PC-3 (cell line): Measurements from ENCODE around the gene SLC25A25. TPM values are rescaled to one million over a fixed set of nuclear protein-coding genes. Genes with fewer than 3 reads are reported as not detected.

Experiments
- ATAC-seq: fragments of 200-7000 bp; cut with Tn5 transposase; 2 replicates; pipeline ENCODE4 v1.9.1; 2020; ENCODE audit warnings: mild to moderate bottlenecking, moderate library complexity
- BruUV-seq: library from RNA; stranded (reverse); fragments of 400-500 nt; replicated peaks from 2 replicates; lab custom pipeline; 2021; lab: Mats Ljungman, UMichigan
- CTCF ChIA-PET: fragments of 300-600 bp; sonication (Branson Sonifier 250); formaldehyde crosslinking; loops from one replicate; lab custom pipeline; 2022; ENCODE audit warnings: antibody characterized with exemption; lab: Charles Lee
- POLR2A ChIA-PET: fragments of 300-600 bp; sonication (Branson Sonifier 250); formaldehyde crosslinking; loops from one replicate; lab custom pipeline; 2022; ENCODE audit warnings: antibody characterized with exemption; ENCODE audit not compliant: unreplicated experiment; lab: Charles Lee
- DNase-seq: peaks from one replicate; pipeline ENCODE4 v3.0.0-alpha.2; 2015
- H2AFZ ChIP-seq: fragments of 300-600 bp; sonication (generic); 2 replicates; pipeline ENCODE4 v1.6.0; 2016; ENCODE audit warnings: antibody characterized with exemption, low read length
- H3F3A ChIP-seq: fragments of 300-600 bp; sonication (generic); one replicate; pipeline ENCODE4 v1.6.0; 2017; ENCODE audit warnings: antibody characterized with exemption, low read length, control low read depth, mild to moderate bottlenecking; ENCODE audit not compliant: unreplicated experiment
- H3K27ac ChIP-seq: fragments of 300-600 bp; sonication (generic); 2 replicates; pipeline ENCODE4 v1.5.1; 2016; ENCODE audit warnings: mild to moderate bottlenecking, low read length
- H3K27me3 ChIP-seq: fragments of 300-600 bp; sonication (generic); 2 replicates; pipeline ENCODE4 v1.6.1; 2016; ENCODE audit warnings: low read length, mixed read lengths
- H3K36me3 ChIP-seq: fragments of 300-600 bp; sonication (generic); 2 replicates; pipeline ENCODE4 v1.6.1; 2016; ENCODE audit warnings: low read depth, mixed run types, low read length, mixed read lengths
- H3K4me1 ChIP-seq: fragments of 300-600 bp; sonication (generic); 2 replicates; pipeline ENCODE4 v1.5.1; 2016; ENCODE audit warnings: low read length; ENCODE audit not compliant: insufficient read depth
- H3K4me2 ChIP-seq: fragments of 300-600 bp; sonication (generic); 2 replicates; pipeline ENCODE4 v1.6.0; 2016; ENCODE audit warnings: low read length
- H3K4me3 ChIP-seq: fragments of 300-600 bp; sonication (generic); 2 replicates; pipeline ENCODE4 v1.5.1; 2016; ENCODE audit warnings: mild to moderate bottlenecking, low read length, mixed read lengths
- H3K79me2 ChIP-seq: fragments of 300-600 bp; sonication (generic); 2 replicates; pipeline ENCODE4 v1.6.1; 2017; ENCODE audit warnings: low read length, mixed read lengths
- H3K9ac ChIP-seq: fragments of 300-600 bp; sonication (generic); 2 replicates; pipeline ENCODE4 v1.6.0; 2016; ENCODE audit warnings: mild to moderate bottlenecking, low read length
- H3K9me2 ChIP-seq: fragments of 300-600 bp; sonication (generic); replicated peaks from 2 replicates; pipeline ENCODE4 v1.6.1; 2016; ENCODE audit warnings: mixed run types, low read length, mixed read lengths
- H3K9me3 ChIP-seq: fragments of 300-600 bp; sonication (generic); 2 replicates; pipeline ENCODE4 v1.6.1; 2016; ENCODE audit warnings: low read length, mixed read lengths
- H4K20me1 ChIP-seq: fragments of 300-600 bp; sonication (generic); 2 replicates; pipeline ENCODE4 v1.6.1; 2016; ENCODE audit warnings: low read length, mixed read lengths
- CTCF ChIP-seq: fragments of 300-600 bp; sonication (generic); conservative IDR thresholded peaks from 2 replicates; pipeline ENCODE4 v1.5.1; 2017; ENCODE audit warnings: antibody characterized with exemption, low read depth, mild to moderate bottlenecking, low read length
- EZH2 ChIP-seq: fragments of 300-600 bp; sonication (generic); IDR thresholded peaks from one replicate; pipeline ENCODE4 v1.6.1; 2017; ENCODE audit warnings: antibody characterized with exemption, mild to moderate bottlenecking, low read length; ENCODE audit not compliant: unreplicated experiment
- EZH2phosphoT487 ChIP-seq: fragments of 300-600 bp; sonication (generic); IDR thresholded peaks from 2 replicates; pipeline ENCODE4 v1.6.1; 2018; ENCODE audit warnings: mild to moderate bottlenecking, antibody characterized with exemption, low read length, borderline replicate concordance
- intact Hi-C: fragments of 100-400 bp; cut with micrococcal nuclease; formaldehyde crosslinking; loops from 2 replicates; pipeline ENCODE4 v1.9.0; 2023
- total RNA-seq: library from RNA; depleted of rRNA; stranded (reverse); fragments of >200 nt; gene quantifications from 2 replicates; pipeline ENCODE4 v1.2.3, GENCODE V29; 2014

Gene SLC25A25
- total RNA-seq, 1 experiment from 2014 or later, result 25.2 TPM

DNA sequence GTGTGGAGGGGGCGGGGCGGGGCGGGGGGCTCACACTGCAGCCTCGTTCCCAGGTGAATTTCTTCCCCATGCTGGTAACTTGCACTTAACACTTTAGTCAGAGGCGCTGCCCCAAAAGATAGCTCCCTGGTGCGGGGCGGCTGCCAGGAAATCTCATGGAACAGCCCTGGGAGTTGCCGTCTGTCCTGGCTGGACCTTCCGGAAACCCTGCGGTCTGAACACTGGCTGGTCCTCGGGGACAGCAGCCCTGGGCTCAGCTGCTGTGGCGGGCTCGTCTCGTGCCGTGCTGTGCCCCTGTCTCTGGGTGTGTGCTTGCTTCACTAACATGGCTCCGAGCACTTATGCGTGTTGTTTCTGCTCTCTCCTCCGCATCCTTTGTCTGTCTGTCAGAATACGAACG, 33.7 kb downstream of the SLC25A25 start:
- H3K27me3 ChIP-seq, result no peaks in the 10 kb centered on the region
- peaks cover 19% of the 10 kb centered on the region for H4K20me1 ChIP-seq
- H3K36me3 ChIP-seq, result peaks cover 22% of the 10 kb centered on the region; the same call in 1 of the 2 replicates
- peaks cover 39% of the 10 kb centered on the region for H3K79me2 ChIP-seq
- H3F3A ChIP-seq, result no peaks in the 10 kb centered on the region
- no peak overlapping the region for H2AFZ ChIP-seq
- no peak for ATAC-seq
- H3K27ac ChIP-seq, result no peak overlapping the region
- no peak overlapping the region for H3K4me3 ChIP-seq
- TF ChIP-seq EZH2, result no peak
- TF ChIP-seq CTCF, result no peak
- no peak for TF ChIP-seq EZH2phosphoT487
- no peaks in the 10 kb centered on the region for H3K9me2 ChIP-seq
- CTCF ChIA-PET, result no interaction called here
- H3K9ac ChIP-seq, result no peak overlapping the region
- BruUV-seq, result no TSS peak
- H3K4me1 ChIP-seq, result peaks cover 24% of the 10 kb centered on the region
- DNase-seq, result no peak
- intact Hi-C loops, result no loop called here
- no peaks in the 10 kb centered on the region for H3K9me3 ChIP-seq
- POLR2A ChIA-PET, result no interaction called here
- H3K4me2 ChIP-seq, result no peak overlapping the region

GRCh38 chr9:128102196-128102595, 34.2 kb downstream of the SLC25A25 start:
- CTCF ChIA-PET, result no interaction called here

More at GRCh38 chr9:128102196-128102595, 34.2 kb downstream of the SLC25A25 start:
- intact Hi-C loops, result no loop called here
- H3K9ac ChIP-seq, result no peak overlapping the region
- no peaks in the 10 kb centered on the region for H3F3A ChIP-seq
- no peak overlapping the region for H2AFZ ChIP-seq
- no peaks in the 10 kb centered on the region for H3K9me3 ChIP-seq
- H3K4me3 ChIP-seq, result no peak overlapping the region
- no peaks in the 10 kb centered on the region for H3K27me3 ChIP-seq
- H4K20me1 ChIP-seq, result peaks cover 19% of the 10 kb centered on the region
- POLR2A ChIA-PET, result no interaction called here
- H3K4me2 ChIP-seq, result no peak overlapping the region
- H3K79me2 ChIP-seq, result peaks cover 34% of the 10 kb centered on the region
- H3K9me2 ChIP-seq, result no peaks in the 10 kb centered on the region
- peaks cover 24% of the 10 kb centered on the region for H3K4me1 ChIP-seq
- TF ChIP-seq EZH2 (no peak), EZH2phosphoT487 (no peak), CTCF (no peak)
- no peak for ATAC-seq
- peaks cover 25% of the 10 kb centered on the region; the same call in 1 of the 2 replicates for H3K36me3 ChIP-seq
- BruUV-seq, result no TSS peak
- DNase-seq, result no peak
- H3K27ac ChIP-seq, result no peak overlapping the region
